Body of pancreas (tissue), 4 donors: ENCODE measurements around the gene GMDS.

Source experiments
- CTCF ChIP-seq, 7 experiments: fragments of 450-650 bp in 4 of 7; fragments of 200-600 bp in 3 of 7; sonication (generic) in 3 of 7; IDR thresholded peaks; one replicate each; pipeline ENCODE4 v1.5.1; 2016 to 2019; ENCODE audit warnings: antibody characterized with exemption in 7 of 7
- POLR2A ChIP-seq, 3 donors: fragments of 450-650 bp; IDR thresholded peaks; one replicate each; pipeline ENCODE4 v1.6.1; 2016; ENCODE audit warnings: antibody characterized with exemption in 3 of 3, mild to moderate bottlenecking in 2 of 3

- TF ChIP-seq CTCF (IDR thresholded peaks at IDR 0.05) (no peak), POLR2A (IDR thresholded peaks at IDR 0.05) (no peak)
Measured at GRCh38 chr6:1832358-1832757, 413.0 kb downstream of the GMDS start.
